Measurements from ENCODE around the gene PHLDA3.

- no peak for TF ChIP-seq CTCF (IDR thresholded peaks at IDR 0.05)
- no peak for TF ChIP-seq POLR2A (IDR thresholded peaks at IDR 0.05)
Observed at GRCh38 chr1:201460814-201461644, 8.0 kb downstream of the PHLDA3 start.
